Activated naive CD8-positive, alpha-beta T cell (primary cell): ENCODE results near the gene DIPK1A.

Experiments used
- H3K27ac Mint-ChIP-seq: one replicate; pipeline ENCODE4 v1.8.0; 2021; ENCODE audit warnings: mixed read lengths
- H3K27me3 Mint-ChIP-seq: one replicate; pipeline ENCODE4 v1.8.0; 2021; ENCODE audit warnings: mixed read lengths
- H3K36me3 Mint-ChIP-seq: one replicate; pipeline ENCODE4 v1.8.0; 2021; ENCODE audit warnings: mixed read lengths
- H3K4me1 Mint-ChIP-seq: one replicate; pipeline ENCODE4 v1.8.0; 2021; ENCODE audit warnings: low read depth, mixed read lengths
- H3K4me3 Mint-ChIP-seq: one replicate; pipeline ENCODE4 v1.8.0; 2021; ENCODE audit warnings: mild to moderate bottlenecking, mixed read lengths
- H3K9me3 Mint-ChIP-seq: one replicate; pipeline ENCODE4 v1.8.0; 2021; ENCODE audit warnings: low read depth, mixed read lengths

The DIPK1A gene

DNA sequence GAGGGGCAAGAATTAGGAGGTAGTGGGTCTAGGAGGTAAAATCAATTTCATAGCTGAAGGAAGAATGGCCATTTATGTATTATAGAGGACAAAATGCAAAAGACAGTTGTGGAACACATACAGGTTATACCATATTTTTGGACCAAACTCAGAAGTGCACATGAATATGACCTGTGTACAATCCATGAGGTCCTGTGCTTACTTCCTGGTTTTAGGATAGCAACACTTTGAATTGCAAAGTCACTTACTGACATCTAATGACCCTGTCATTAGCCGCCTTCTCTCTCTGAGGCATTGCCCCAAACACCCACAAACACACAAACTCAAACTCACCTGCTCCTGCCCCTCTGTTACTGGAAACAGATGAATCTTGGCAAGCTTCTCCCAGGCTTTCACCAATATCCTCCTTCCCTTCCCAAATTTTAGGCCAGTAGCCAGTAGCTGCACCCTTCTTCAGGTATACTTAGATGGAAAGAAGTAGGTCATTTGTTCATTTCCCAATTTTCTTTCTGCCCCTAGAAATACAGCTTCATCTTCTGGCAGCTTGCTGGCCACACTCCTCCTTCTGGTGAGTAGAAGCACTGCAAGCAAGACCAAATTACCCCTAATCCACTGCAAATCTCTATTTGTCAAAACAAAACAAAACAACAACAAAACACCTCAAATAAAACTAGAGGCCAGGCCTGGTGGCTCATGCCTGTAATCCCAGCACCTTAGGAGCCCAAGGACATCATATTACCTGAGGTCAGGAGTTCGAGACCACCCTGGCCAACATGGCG lies 143.1 kb downstream of the DIPK1A start:
- peaks cover 13% of the 10 kb centered on the region for H3K27me3 Mint-ChIP-seq
- peaks cover 2% of the 10 kb centered on the region for H3K36me3 Mint-ChIP-seq
- no peak overlapping the region for H3K27ac Mint-ChIP-seq
- no peaks in the 10 kb centered on the region for H3K9me3 Mint-ChIP-seq
- H3K4me1 Mint-ChIP-seq = no peaks in the 10 kb centered on the region
- no peak overlapping the region for H3K4me3 Mint-ChIP-seq

DNA sequence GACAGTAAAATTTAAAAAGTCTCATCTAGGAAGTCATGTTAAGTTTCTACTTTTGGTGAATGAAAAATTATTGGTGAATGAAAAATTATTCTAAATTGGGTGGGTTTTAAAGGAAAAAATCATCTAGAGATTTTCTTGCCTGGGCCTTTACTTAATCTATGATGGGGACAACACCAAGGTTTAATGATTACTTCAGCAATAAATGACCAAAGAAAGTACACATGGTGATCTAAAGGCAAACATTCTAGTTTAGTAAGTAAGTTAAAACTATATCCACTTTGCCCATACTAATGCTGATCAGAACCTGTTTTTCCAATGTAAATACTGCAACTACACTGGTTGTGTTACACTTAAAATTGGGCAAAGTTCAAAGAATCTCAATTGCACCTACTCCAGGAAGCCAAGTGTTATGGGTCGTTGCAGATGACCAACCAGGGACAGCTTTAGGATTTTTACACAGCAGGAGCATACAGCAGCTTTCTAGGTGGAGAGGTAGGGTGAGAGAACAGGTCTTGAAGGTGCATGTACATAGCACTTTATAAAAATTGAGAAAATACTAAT lies 144.0 kb downstream of the DIPK1A start:
- Mint-ChIP-seq H3K36me3 (peaks cover 2% of the 10 kb centered on the region), H3K9me3 (no peaks in the 10 kb centered on the region), H3K4me3 (no peak overlapping the region), H3K27ac (no peak overlapping the region), H3K4me1 (no peaks in the 10 kb centered on the region), H3K27me3 (peaks cover 14% of the 10 kb centered on the region)

DNA sequence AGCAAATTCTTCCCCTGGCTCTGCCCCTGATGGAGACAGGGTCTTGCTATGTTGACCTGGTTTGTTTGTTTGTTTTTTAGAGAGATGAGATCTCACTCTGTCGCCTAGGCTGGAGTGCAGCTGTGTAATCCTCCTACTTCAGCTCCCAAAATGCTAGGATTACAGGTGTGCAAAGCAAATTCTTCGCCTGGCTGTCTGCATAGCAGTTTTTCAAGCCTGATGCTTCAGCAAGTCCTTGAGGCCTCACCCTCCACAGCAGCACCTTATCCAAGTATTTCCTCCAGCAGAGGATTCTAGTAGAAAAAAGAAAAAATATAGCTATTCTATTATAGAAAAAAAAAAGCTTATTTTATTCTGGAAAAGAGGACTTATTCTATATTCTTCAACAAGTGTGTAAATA lies 144.5 kb downstream of the DIPK1A start:
- H3K27ac Mint-ChIP-seq = no peak overlapping the region
- H3K9me3 Mint-ChIP-seq = no peaks in the 10 kb centered on the region
- H3K36me3 Mint-ChIP-seq = peaks cover 2% of the 10 kb centered on the region
- H3K27me3 Mint-ChIP-seq = peaks cover 14% of the 10 kb centered on the region
- no peak overlapping the region for H3K4me3 Mint-ChIP-seq
- H3K4me1 Mint-ChIP-seq = no peaks in the 10 kb centered on the region

DNA sequence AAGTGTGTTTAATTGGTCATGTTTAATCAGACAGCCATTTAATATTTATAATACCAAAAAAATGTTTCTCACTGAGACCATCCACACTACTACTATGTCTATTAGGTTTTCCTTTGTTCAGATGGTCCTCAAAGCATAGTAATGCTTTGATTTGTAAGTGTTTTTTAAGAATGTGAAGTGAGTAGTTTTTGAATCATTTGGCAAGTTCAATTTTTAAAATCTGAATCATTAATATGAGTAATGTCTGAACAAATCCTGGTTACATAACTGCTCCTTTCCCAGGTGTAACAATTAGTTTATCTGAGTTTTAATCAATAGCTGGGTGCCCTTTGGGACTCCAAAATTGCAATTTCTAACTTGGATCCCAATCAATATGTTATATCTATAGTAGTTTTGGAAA lies 152.9 kb downstream of the DIPK1A start:
- no peak overlapping the region for H3K27ac Mint-ChIP-seq
- H3K4me3 Mint-ChIP-seq = no peak overlapping the region
- H3K9me3 Mint-ChIP-seq = no peaks in the 10 kb centered on the region
- H3K27me3 Mint-ChIP-seq = peaks cover 8% of the 10 kb centered on the region
- no peaks in the 10 kb centered on the region for H3K36me3 Mint-ChIP-seq
- peaks cover 4% of the 10 kb centered on the region for H3K4me1 Mint-ChIP-seq

DNA sequence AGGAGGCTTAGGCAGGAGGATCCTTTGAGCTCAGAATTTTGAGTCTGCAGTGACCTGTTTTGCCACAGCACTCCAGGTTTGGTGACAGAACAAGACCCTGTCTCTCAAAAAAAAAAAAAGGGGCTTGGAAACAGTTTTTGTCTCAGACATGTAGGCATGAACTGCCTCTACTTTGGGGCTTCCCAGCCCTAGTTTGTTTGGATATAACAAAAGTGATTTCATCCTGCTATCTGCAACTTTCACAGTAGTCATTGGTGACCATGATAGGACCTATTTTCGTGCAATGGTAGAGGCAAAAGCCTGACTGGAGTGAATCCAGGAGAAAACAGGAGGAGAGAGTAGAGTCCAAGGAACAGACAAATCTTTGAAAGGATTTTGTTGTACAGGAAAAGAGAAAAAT lies 156.0 kb downstream of the DIPK1A start:
- Mint-ChIP-seq H3K36me3 (peaks cover 2% of the 10 kb centered on the region), H3K27ac (no peak overlapping the region), H3K4me3 (no peak overlapping the region), H3K4me1 (peaks cover 4% of the 10 kb centered on the region), H3K9me3 (no peaks in the 10 kb centered on the region), H3K27me3 (peaks cover 4% of the 10 kb centered on the region)

DNA sequence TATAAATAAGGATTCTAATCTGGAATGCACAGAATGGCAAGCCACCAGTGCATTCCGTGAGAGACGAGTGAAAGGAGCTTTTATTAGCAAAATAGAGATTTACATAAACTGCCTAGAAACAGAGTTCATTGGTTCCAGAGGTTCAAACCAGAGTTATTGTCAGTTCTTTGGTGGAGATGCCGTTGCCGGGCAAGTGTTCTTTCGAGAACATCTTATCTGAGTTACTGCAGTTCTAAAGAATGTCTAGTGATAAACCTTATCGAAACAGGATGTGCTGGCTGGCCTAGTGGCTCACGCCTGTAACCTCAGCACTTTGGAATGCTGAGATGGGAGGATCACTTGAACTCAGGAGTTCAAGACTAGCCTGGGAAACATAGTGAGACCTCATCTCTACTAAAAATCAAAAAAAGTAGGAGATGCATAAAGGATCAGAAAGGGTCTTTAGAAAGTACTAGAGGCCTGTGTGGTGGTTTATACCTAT lies 156.5 kb downstream of the DIPK1A start:
- H3K4me1 Mint-ChIP-seq = peaks cover 4% of the 10 kb centered on the region
- H3K27me3 Mint-ChIP-seq = peaks cover 4% of the 10 kb centered on the region
- no peak overlapping the region for H3K4me3 Mint-ChIP-seq
- H3K9me3 Mint-ChIP-seq = no peaks in the 10 kb centered on the region
- peaks cover 2% of the 10 kb centered on the region for H3K36me3 Mint-ChIP-seq
- H3K27ac Mint-ChIP-seq = no peak overlapping the region

DNA sequence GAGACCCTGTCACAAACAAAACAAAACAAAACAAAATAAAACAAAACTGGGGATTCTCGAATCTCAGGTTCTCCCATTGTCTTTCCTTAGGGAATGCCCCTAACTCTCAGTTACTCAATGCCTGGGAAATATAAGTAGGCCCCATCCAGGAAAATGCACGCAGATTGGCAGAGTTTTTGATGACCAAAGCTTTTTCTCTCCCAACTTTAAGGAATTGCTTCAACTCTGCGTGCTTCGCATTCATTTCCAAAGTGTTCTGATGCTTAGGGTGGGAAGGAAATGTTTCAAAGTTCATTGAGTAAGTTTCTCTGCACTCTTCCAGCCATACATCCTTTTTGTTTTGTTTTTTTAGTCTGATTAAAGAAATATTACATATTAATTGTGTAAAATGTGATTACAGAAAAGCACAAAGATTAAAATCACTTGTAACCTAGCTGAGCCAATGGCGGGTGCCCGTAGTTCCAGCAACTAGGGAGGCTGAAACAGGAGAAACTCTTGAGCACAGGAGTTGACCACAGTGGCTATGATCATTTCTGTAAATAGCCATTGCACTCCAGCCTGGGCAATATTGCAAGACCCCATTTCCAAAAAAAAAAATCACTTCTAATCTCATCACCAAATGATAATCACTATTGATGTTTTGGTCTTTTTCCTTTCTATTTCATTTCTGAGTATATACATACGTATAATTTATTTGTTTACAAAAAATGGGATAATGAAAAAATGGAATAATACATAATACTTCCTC lies 157.9 kb downstream of the DIPK1A start:
- no peaks in the 10 kb centered on the region for H3K9me3 Mint-ChIP-seq
- peaks cover 4% of the 10 kb centered on the region for H3K27me3 Mint-ChIP-seq
- H3K36me3 Mint-ChIP-seq = peaks cover 2% of the 10 kb centered on the region
- H3K4me1 Mint-ChIP-seq = peaks cover 4% of the 10 kb centered on the region
- H3K27ac Mint-ChIP-seq = no peak overlapping the region
- H3K4me3 Mint-ChIP-seq = no peak overlapping the region

DNA sequence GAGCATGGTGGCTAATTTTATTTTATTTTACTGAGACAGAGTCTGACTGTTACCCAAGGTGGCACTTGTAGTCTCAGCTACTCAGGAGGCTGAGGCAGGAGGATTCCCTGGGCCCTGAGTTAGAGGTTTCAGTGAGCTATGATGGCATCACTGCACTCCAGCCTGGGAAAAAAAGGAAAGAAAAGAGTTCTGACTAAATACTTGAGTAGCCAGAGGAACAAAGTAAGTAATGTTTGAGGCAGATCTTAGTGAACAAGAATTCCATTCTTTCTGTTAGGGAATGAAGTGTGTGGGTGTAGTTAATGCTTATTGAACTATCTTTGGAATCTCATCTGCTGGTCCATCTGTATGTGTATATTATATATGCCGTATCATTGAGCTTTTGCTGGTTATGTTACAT lies 163.3 kb downstream of the DIPK1A start:
- peaks cover 12% of the 10 kb centered on the region for H3K27me3 Mint-ChIP-seq
- H3K36me3 Mint-ChIP-seq = peaks cover 2% of the 10 kb centered on the region
- H3K27ac Mint-ChIP-seq = no peak overlapping the region
- no peaks in the 10 kb centered on the region for H3K9me3 Mint-ChIP-seq
- H3K4me3 Mint-ChIP-seq = no peak overlapping the region
- H3K4me1 Mint-ChIP-seq = no peaks in the 10 kb centered on the region

DNA sequence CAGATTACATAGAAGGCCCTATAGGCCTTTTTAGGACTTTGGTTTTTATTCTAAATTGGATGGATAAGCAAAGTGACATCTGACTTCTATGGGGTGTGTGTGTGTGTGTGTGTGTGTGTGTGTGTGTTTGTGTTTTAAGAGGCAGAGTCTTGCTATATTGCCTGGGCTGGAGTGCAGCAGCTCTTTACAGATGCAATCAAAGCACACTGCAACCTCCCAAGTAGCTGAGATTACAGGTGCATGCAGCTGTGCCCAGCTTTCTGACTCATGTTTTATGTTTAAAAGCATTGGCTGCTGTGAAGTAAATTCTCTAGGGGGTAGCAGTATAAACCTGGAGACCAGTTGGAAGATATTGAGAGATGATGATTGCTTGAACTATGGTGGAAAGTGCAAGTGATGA lies 164.0 kb downstream of the DIPK1A start:
- Mint-ChIP-seq H3K4me3 (no peak overlapping the region), H3K36me3 (peaks cover 2% of the 10 kb centered on the region), H3K4me1 (no peaks in the 10 kb centered on the region), H3K27me3 (peaks cover 12% of the 10 kb centered on the region), H3K27ac (no peak overlapping the region), H3K9me3 (no peaks in the 10 kb centered on the region)

DNA sequence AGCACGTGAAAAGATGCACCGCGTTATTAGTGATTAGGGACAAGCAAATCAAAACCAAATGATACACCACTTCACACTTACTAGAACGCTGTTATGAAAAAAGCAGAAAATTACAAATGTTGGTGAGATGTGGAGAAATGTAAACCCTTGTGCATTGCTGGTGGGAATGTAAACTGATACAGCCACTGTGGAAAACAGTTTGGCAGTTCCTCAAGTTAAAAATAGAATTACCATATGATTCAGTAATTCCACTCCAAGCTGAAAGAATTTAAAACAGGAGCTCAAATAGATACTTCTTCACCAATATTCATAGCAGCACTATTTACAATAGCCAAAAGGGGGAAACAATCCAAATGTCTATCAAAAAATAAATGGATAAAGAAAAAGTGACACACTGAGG lies 166.1 kb downstream of the DIPK1A start:
- H3K27ac Mint-ChIP-seq = no peak overlapping the region
- no peaks in the 10 kb centered on the region for H3K36me3 Mint-ChIP-seq
- H3K27me3 Mint-ChIP-seq = peaks cover 17% of the 10 kb centered on the region
- no peaks in the 10 kb centered on the region for H3K9me3 Mint-ChIP-seq
- H3K4me3 Mint-ChIP-seq = no peak overlapping the region
- no peaks in the 10 kb centered on the region for H3K4me1 Mint-ChIP-seq

DNA sequence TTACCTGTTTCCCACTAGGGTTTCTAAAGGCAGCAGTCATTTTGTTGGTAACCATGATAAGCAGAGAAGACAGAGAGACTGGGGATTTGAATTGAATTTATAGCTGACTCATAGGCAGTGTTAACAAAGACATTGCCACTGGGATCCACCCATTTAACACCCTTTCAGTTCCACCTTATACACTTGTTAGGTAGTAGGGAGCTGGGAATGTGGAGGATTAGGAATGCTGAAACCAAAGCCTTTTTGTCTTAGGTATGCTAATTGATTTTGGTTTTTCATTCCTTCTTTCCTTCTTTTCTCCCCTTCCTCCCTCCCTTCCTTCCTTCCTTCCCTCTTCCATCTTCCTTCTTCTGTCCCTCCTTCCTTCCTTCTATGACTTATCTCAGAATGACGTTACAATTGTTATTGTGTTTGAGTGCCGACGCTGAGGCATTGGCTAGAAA lies 168.9 kb downstream of the DIPK1A start:
- Mint-ChIP-seq H3K4me1 (no peaks in the 10 kb centered on the region), H3K9me3 (no peaks in the 10 kb centered on the region), H3K27ac (no peak overlapping the region), H3K36me3 (no peaks in the 10 kb centered on the region), H3K4me3 (no peak overlapping the region), H3K27me3 (peaks cover 17% of the 10 kb centered on the region)
